ENCODE results near the gene CFAP74. TPM values are rescaled to one million over a fixed set of nuclear protein-coding genes. Genes with fewer than 3 reads are reported as not detected.

Gene CFAP74
- total RNA-seq, 4 donors from 2014 or later = 0.24 TPM; not detected in 3

DNA sequence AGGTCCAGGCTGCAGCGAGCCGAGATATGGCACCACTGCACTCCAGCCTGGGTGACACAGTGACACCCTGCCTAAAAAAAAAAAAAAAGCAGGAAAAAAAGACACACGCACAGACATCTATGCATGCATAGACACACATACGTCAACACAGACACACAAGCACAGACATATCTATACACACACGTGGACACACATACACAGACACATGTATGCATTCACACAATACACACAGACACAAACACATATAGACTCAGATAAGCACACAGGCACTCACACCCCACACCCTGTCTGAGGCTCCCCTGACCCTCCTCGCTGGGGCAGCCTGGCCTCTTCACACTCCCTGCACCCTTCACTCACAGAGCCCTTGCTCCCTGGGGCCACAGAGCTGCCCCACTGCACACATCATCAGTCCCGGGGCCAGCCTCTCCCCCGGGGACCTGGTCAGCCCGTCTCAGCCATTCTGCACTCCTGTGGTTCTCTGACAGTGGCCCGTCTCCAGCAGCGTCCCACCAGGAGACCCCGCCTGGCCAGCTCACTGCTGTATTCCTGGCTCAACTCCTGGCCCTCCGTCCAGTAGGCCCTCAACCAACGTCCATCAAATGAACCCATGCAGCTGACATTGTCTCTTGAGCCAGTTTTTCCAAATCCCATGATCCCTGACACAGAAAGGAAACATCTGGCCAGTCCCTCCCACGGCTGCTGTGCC, 42.0 kb upstream of the CFAP74 start:
- ATAC-seq (ENCODE audit: low FRiP score) (no peak), DNase-seq (ENCODE audit: low spot score) (no peak)
- TF ChIP-seq, protein P1, sequence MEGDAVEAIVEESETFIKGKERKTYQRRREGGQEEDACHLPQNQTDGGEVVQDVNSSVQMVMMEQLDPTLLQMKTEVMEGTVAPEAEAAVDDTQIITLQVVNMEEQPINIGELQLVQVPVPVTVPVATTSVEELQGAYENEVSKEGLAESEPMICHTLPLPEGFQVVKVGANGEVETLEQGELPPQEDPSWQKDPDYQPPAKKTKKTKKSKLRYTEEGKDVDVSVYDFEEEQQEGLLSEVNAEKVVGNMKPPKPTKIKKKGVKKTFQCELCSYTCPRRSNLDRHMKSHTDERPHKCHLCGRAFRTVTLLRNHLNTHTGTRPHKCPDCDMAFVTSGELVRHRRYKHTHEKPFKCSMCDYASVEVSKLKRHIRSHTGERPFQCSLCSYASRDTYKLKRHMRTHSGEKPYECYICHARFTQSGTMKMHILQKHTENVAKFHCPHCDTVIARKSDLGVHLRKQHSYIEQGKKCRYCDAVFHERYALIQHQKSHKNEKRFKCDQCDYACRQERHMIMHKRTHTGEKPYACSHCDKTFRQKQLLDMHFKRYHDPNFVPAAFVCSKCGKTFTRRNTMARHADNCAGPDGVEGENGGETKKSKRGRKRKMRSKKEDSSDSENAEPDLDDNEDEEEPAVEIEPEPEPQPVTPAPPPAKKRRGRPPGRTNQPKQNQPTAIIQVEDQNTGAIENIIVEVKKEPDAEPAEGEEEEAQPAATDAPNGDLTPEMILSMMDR (IDR thresholded peaks at IDR 0.05) = no peak

DNA sequence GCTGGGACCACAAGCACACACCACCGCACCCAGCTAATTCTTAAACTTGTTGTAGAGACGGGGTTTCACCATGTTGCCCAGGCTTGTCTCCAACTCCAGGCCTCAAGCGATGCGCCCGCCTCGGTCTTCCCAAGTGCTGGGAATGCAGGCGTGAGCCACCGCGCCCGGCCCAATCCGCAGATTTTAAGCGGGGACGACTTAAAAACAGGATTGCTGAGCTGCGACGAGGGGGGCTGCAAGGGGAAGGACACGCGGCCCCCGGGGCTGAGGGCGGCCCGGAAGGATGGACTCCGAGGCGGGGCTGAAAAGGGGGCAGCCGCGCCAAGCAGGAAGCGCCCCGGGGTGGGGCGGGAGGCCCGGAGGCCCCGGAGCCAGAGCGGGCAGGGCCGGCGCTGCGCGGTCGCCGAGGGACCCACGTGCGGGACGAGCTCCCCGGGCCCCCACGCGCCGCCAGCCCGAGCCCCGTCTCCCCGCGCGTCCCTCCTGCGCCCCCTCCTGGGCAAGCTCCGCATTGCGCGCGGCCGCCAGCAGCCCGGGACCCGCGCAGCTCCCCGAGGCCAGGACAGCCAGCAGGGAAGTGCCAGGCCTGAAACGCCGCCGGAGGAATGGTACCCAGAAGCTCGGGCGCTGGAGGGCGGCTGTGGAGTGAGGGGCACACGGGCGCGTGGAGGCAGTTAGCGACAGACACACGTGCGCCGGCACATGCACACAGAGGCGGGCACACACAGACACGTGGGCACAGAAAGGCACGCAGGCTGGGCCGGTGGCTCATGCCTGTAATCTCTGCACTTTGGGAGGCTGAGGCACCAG, 41.1 kb upstream of the CFAP74 start:
- DNase-seq (ENCODE audit: low spot score) (peak; percentile 61), ATAC-seq (ENCODE audit: low FRiP score) (peak; percentile 48)

DNA sequence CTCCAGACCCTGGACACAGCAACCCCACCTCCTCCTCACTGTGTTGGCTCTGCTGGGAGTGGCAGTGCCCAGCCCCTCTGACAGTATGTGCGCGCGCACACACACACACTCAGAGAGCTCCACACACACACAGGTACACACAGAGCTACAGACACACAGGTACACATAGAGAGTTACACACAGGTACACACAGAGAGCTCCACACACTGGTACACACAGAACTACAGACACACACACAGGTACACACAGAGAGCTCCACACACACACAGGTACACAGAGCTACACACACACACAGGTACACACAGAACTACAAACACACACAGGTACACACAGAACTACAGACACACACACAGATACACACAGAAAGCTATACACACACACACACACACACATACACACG, 40.3 kb upstream of the CFAP74 start:
- DNase-seq (ENCODE audit: low spot score) (no peak), ATAC-seq (ENCODE audit: low FRiP score) (no peak)
- TF ChIP-seq, protein P1 (IDR thresholded peaks at IDR 0.05) = no peak

More for the DNA sequence above, 41.1 kb upstream of the CFAP74 start:
- TF ChIP-seq, protein P1 (IDR thresholded peaks at IDR 0.05) = peak in 2 of 3 donors; percentile 89 to 93

DNA sequence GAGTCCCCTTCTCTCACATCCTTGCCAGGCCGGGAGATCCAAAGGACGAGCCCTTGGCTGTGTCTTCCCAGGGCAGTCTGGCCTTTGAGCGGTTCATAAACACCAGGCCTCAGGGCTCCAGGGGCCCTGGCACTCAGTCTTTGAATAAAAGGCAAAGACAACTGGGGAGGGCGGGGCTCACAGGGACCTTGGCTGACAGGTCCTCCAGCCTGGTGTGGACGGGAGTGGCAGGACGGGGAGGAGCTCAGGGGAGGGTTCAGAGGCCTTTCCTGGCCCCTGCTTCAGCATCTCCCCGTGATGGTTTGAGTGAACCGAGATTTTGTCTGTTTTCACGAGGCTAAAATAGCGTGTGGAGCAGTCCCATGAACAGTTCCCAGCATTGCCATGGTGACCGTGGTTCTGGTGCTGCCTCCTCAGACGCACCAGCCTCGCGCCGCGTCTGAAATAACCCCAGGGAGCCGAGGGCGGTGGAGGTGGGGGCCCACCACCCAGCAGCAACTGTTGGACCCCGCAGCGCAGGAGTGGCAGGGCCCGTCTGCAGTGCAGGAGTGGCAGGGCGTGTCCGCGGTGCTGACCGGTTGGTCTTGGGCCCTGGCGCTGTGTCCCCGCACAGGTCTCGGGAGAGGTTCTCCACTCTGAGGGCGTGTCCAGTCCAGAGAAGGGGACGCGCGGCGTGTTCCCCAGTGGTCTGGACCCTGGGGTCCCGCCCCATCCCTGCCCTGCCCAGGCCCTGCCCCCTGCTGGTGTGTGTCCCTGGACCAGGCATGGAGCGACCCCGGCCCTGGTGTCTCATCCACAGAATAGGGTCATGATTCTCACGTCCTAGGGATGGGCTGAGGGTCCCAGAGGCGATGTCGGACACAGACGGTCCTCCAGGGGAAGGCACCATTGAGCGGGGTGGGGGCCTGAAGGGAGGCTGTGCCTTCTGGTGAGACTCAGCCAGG, 39.5 kb upstream of the CFAP74 start:
- DNase-seq (ENCODE audit: low spot score) = no peak
- ATAC-seq (ENCODE audit: low FRiP score) = no peak
- TF ChIP-seq, protein P1 (IDR thresholded peaks at IDR 0.05) = no peak

DNA sequence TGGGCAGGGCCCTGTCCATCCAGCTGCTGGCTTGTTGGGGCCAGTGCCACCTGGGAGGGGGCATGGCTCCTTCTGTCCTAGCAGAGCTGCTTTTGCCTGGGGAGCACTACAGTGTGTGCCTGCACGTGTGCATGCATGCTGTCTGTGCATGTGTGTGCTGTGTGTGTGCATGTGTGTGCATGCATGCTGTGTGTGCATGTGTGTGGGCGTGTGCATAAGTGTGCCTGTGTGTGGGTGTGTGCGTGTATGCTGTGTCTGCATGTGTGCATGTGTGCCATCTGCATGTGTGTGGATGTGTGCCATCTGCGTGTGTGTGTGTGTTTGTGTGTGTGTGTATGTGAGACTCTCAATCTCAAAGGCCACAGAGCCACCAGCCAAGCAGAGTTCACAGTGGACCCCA, 38.3 kb upstream of the CFAP74 start:
- ATAC-seq (ENCODE audit: low FRiP score) (no peak), DNase-seq (ENCODE audit: low spot score) (no peak)
- TF ChIP-seq, protein P1 (IDR thresholded peaks at IDR 0.05) = no peak

DNA sequence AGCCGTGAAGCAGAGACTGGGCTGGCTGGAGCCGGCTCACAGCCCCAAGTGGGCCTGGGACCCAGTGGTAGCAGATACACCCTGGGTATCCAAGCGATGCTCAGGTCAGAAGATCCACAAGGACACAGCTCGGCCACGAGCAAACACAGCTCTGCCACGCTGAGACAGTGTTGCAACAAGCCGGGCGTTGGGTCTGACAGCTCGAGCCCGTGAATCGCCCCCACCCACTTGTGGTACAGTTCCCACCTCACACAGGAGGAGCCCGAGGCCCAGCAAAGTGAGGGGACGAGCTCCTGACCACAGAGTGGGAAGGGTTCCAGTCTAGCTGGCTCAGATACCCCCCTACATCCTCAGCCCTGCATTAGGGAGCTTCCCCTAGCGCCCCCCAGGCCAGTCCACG, 37.7 kb upstream of the CFAP74 start:
- DNase-seq (ENCODE audit: low spot score) (no peak), ATAC-seq (ENCODE audit: low FRiP score) (no peak)
- TF ChIP-seq, protein P1 (IDR thresholded peaks at IDR 0.05) = no peak
